Hematopoietic multipotent progenitor cell treated with erythropoietin and hydrocortisone succinate and interleukin-3 and kit ligand, for 6 days (in vitro differentiated cells): Measurements from ENCODE around the gene EVC2.
"Not testable (repeated sequence)": the region's sequence is repeated elsewhere in the genome, so short reads cannot be mapped to it uniquely, and the experiment has no call there.

Experiments
- DNase-seq: peaks from one replicate; pipeline ENCODE4 v3.0.0-alpha.2; 2015

The EVC2 gene

GRCh38 chr4:5616331-5616950 is 91.9 kb downstream of the EVC2 start:
- no peak for DNase-seq

GRCh38 chr4:5615496-5616075 is 92.8 kb downstream of the EVC2 start:
- no peak for DNase-seq

DNA sequence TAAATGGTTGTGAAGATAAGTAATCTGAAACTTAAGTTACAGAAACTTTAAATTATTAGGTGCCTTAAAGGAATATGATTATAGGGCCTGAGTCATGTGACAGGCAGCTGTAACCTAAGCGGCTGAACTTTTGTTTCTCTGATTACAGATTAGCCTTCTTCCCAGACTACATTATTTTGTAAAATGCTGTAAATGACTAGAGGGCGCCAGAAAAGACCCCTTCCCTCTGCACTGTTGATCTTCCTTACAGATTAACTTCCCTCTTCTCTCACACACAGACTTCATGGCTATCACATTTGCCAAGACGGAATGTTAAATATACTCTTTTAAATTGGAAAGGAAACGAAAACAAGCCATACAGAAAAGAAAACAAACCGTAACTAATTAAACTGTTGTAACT is 96.6 kb downstream of the EVC2 start:
- DNase-seq = no peak

DNA sequence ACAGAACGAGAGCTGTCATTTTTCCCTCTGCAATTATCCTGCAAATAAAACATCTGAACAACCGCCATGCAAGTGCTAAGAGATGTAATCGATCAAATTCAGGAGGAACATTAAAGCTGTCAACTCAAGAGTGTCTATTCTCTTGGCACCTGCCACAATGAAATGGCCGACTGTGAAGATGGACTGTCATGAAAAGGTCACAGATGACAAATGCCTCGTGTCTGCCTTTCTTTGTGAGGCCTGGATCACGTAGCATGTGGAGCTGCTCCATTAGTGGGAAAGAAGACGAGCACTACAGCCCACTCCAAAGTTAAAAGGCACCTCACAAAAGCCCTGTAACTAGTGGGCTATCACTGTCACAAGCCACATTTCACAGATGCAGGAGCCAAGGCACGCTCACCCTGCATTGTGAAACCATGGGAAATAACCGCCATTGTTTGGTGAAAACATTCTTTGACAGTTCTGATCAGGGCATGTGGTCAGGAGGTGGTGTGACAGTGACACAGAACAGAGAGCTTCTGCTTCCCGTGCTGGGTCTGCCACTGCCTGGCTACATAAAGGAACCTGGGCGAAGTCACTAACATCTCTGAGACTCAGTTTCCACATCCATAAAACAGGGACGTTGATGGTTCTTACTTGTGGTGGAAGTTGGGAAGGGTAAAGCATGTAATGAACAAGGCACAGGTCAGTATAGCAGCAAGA is 98.9 kb downstream of the EVC2 start:
- DNase-seq = no peak

- not testable (repeated sequence) for DNase-seq
Observed at GRCh38 chr4:5593828-5594227, 114.5 kb downstream of the EVC2 start.

GRCh38 chr4:5592272-5592671 is 116.1 kb downstream of the EVC2 start:
- DNase-seq = no peak

- DNase-seq = no peak
Observed at GRCh38 chr4:5589495-5589894, 118.9 kb downstream of the EVC2 start.

- DNase-seq = no peak
Observed at GRCh38 chr4:5588046-5588445, 120.3 kb downstream of the EVC2 start.

- no peak for DNase-seq
Observed at GRCh38 chr4:5575941-5576340, 132.4 kb downstream of the EVC2 start.

DNA sequence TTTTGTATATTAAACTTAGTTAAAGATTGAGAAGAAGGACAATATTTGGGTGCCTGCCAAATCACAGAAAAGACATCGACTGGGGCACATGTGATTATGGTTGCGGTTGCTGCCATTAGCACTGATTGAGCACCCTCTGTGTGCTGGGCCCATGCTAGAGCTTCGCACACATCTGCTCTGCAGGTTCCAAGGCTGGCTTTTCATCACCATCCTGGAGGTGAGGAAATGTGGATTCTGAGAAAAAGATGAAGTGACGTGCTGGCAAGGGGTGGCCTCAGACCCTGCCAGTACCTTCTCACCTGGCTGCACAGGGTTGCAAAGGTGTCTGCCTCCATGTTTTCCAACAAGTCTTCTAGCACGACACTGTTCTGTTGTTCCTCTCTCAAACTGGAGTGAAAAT is 134.0 kb downstream of the EVC2 start:
- DNase-seq = no peak

- DNase-seq = no peak
Observed at GRCh38 chr4:5573965-5574364, 134.4 kb downstream of the EVC2 start.

DNA sequence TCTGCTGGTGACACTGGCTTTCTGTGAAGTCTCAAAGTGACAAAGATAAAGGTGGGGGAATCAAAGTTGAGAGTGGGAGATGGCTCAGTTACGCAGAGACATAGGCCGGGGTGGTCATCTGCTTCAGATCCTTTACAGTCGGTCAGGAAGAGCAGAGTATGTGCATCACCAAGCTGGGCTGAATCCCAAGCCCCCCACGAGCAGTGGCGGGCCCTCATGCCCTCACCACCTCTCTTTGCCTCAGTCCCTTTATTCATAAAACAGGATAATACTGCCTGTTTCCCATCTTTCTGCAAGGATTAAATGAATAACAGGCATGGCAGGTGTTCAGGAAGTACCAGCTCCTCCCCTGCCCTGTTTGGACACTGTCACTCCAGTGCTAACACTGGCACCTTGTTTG is 135.6 kb downstream of the EVC2 start:
- no peak for DNase-seq

DNA sequence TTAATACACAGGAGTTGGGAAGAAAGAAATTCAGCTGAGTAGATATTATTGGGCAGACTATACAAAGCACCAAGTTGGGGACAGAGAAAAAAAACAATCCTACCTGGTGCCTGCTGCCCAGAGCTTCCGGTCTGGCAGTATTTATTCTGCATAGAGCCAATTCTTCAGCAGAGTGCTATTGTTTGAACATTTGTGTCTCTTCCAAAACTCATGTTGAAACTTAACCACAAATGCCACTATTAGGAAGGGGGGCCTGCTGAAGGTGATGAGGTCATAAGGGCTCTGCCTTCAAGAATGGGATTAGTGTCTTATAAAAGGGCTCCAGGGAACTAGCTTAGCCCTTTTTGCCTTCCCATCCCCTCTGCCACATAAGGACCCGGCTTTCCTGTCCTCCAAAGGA is 136.2 kb downstream of the EVC2 start:
- DNase-seq = no peak

- no peak for DNase-seq
Observed at GRCh38 chr4:5571646-5572045, 136.7 kb downstream of the EVC2 start.

DNA sequence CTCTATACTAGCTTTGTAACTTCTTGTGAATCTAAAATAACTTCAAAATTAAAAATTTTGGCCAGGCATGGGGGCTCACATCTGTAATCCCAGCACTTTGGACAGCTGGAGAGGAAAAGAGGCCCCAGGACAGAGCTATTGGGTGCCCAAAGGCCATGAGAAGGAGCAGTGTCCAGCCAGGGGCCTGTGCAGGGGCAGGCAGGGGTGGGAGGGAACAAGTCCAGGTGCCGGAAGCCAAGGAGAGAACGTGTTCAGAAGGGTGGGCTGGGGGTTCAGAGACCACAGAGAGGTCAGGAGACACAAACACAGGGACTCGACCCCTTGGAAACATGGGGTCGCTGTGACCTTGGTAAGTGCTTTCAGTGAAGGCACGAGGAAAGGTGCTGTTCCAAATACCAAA is 138.9 kb downstream of the EVC2 start:
- no peak for DNase-seq

GRCh38 chr4:5568931-5569330 is 139.4 kb downstream of the EVC2 start:
- DNase-seq = no peak

- no peak for DNase-seq
Observed at GRCh38 chr4:5568336-5568735, 140.0 kb downstream of the EVC2 start.

GRCh38 chr4:5566991-5567390 is 141.4 kb downstream of the EVC2 start:
- DNase-seq = no peak

GRCh38 chr4:5566526-5566925 is 141.8 kb downstream of the EVC2 start:
- no peak for DNase-seq

DNA sequence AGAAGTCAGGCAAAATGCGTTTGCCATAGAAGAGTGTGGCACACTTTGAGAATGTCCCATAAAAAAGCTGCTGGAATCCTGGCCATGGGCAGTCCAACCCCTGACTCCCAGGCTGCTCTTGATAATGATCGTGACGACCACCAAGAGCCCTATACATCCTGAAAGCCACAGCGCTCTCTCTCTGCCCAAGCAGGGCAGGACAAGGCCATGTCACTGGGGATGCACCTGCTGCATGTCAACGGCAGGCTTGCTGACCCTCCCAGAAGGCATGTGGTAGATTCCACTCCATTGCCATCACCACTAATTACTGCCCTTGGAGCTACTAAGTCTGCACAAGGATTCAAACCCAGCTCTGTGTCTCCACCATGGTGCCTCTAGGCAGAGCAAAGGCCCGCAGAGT is 144.5 kb downstream of the EVC2 start:
- DNase-seq = no peak

GRCh38 chr4:5562476-5562875 is 145.9 kb downstream of the EVC2 start:
- no peak for DNase-seq

DNA sequence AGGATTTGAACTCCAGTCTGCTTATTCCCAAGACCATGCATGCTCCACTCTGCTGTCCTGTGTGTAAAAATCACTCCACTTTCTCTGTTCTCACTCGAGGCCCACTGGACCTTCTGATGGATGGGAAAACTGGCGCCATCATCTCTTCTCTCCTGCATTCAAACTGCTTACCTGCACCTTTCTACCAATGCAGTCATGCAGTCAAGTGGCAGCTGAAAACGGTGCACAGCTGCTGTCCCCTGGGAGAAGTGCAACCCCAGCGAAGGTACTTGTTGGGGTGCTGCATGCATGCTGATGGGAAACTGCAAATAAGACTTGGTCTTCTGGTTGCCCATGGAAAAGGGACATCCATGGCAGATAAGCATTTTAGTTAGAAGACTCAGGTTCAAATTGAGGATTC is 147.1 kb downstream of the EVC2 start:
- DNase-seq = no peak

- DNase-seq = no peak
Observed at GRCh38 chr4:5558502-5558901, 149.9 kb downstream of the EVC2 start.

- DNase-seq = no peak
Observed at GRCh38 chr4:5554376-5554775, 154.0 kb downstream of the EVC2 start.

DNA sequence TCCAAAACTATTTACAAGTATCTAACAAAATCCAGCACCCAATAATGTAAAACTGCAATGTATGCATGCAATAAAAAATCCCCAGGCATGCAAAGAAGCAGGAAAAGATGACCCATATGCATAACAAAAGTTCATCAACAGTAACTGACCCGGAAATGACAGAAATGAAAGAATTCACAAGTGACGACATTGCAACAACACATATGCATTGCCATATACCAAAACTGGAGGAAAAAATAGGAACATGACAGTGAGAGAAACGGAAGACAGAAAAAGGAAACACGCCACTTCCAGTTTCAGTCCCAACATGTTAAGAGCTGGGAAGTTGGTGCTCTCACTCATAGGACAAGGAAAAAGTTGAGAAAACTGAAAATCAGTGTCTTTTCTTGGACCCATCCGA is 154.6 kb downstream of the EVC2 start:
- no peak for DNase-seq
